Keratinocyte (primary cell): Measurements from ENCODE around the gene EPB41L2. TPM values are rescaled to one million over a fixed set of nuclear protein-coding genes. Genes with fewer than 3 reads are reported as not detected.

ENCODE experiments used
- DNase-seq: peaks from one replicate; pipeline ENCODE4 v3.0.0-alpha.2; 2011; ENCODE audit warnings: low read depth, missing footprints, low spot score
- FAIRE-seq: peaks from 2 replicates; lab custom pipeline; 2011; peaks lifted over from hg19 to GRCh38; lab: Jason Lieb, UNC
- H2AFZ ChIP-seq: 2 replicates; pipeline ENCODE4 v1.6.0; 2012; ENCODE audit warnings: low read length, control low read depth, inconsistent platforms; ENCODE audit not compliant: control insufficient read depth
- H3K27ac ChIP-seq: 2 replicates; pipeline ENCODE4 v1.5.1; 2011; ENCODE audit warnings: low read length; ENCODE audit not compliant: control insufficient read depth, insufficient read depth
- H3K27me3 ChIP-seq: 3 replicates; pipeline ENCODE4 v1.6.0; 2011; ENCODE audit warnings: low read length; ENCODE audit not compliant: control insufficient read depth, insufficient read depth; ENCODE audit errors: extremely low read depth
- H3K36me3 ChIP-seq, 2 experiments: 2 replicates in 1 of 2; 3 replicates in 1 of 2; pipeline ENCODE4 v1.5.1; 2011; ENCODE audit warnings: low read length in 2 of 2, mild to moderate bottlenecking in 1 of 2; ENCODE audit not compliant: control insufficient read depth in 2 of 2, insufficient read depth in 2 of 2; ENCODE audit errors: extremely low read depth in 1 of 2
- H3K4me1 ChIP-seq: 3 replicates; pipeline ENCODE4 v1.5.1; 2011; ENCODE audit warnings: low read length; ENCODE audit not compliant: control insufficient read depth, insufficient read depth; ENCODE audit errors: extremely low read depth
- H3K4me2 ChIP-seq: 3 replicates; pipeline ENCODE4 v1.6.0; 2011; ENCODE audit warnings: low read depth, low read length; ENCODE audit not compliant: control insufficient read depth, insufficient read depth; ENCODE audit errors: extremely low read depth
- H3K4me3 ChIP-seq, 3 experiments: fragments of 200-600 bp in 1 of 3; sonication (generic) in 1 of 3; 2 replicates in 2 of 3; 3 replicates in 1 of 3; pipeline ENCODE4 v1.5.1; 2011 to 2016; ENCODE audit warnings: low read length in 3 of 3, mild to moderate bottlenecking in 3 of 3, control low read depth in 2 of 3, inconsistent platforms in 1 of 3, low read depth in 1 of 3, mixed read lengths in 1 of 3, mixed run types in 1 of 3, moderate library complexity in 1 of 3; ENCODE audit not compliant: control insufficient read depth in 2 of 3, insufficient read depth in 2 of 3; ENCODE audit errors: extremely low read depth in 1 of 3
- H3K79me2 ChIP-seq: 2 replicates; pipeline ENCODE4 v1.6.0; 2012; ENCODE audit warnings: low read length; ENCODE audit not compliant: control insufficient read depth, insufficient read depth
- H3K9ac ChIP-seq: 3 replicates; pipeline ENCODE4 v1.6.0; 2011; ENCODE audit warnings: low read length; ENCODE audit not compliant: control insufficient read depth, insufficient read depth; ENCODE audit errors: extremely low read depth
- H3K9me1 ChIP-seq: 3 replicates; pipeline ENCODE4 v1.6.0; 2011; ENCODE audit warnings: low read length; ENCODE audit not compliant: control insufficient read depth, insufficient read depth; ENCODE audit errors: extremely low read depth
- H3K9me3 ChIP-seq: 2 replicates; pipeline ENCODE4 v1.5.1; 2012; ENCODE audit warnings: low read depth, low read length; ENCODE audit not compliant: control insufficient read depth
- H4K20me1 ChIP-seq: 3 replicates; pipeline ENCODE4 v1.6.0; 2011; ENCODE audit warnings: low read length; ENCODE audit not compliant: control insufficient read depth, insufficient read depth; ENCODE audit errors: extremely low read depth
- EZH2 ChIP-seq: IDR thresholded peaks from one replicate; pipeline ENCODE4 v1.6.1; 2012; ENCODE audit warnings: inconsistent platforms, mild to moderate bottlenecking, low read length, moderate library complexity
- dilution Hi-C: fragments of 300-500 bp; cut with MboI; formaldehyde crosslinking; loops from one replicate; pipeline ENCODE4 v1.7.0; 2020; ENCODE audit warnings: low sequenced_read_pairs; ENCODE audit not compliant: extremely low pct_ligation_motif_present
- polyA plus RNA-seq, 5 experiments: library from polyadenylated mRNA; depleted of rRNA in 3 of 5; stranded (reverse) in 3 of 5; stranded (forward) in 1 of 5; unstranded in 1 of 5; fragments of >200 nt; gene quantifications; 1 replicate in 1 of 5; 2 replicates in 3 of 5; 3 replicates in 1 of 5; pipeline versions ENCODE4 v1.2.1 to v1.2.3, GENCODE V29; 2011 to 2012; ENCODE audit warnings: missing spikeins in 2 of 5, low read depth in 1 of 5, low replicate concordance in 1 of 5
- TF ChIP-seq, protein P1 (sequence below), 3 experiments: IDR thresholded peaks in 1 of 3; conservative IDR thresholded peaks in 1 of 3; optimal IDR thresholded peaks in 1 of 3; 2 replicates in 2 of 3; 3 replicates in 1 of 3; pipeline versions ENCODE3 to v1.5.1; 2011; ENCODE audit warnings: low read length in 3 of 3, mild to moderate bottlenecking in 3 of 3, moderate library complexity in 2 of 3, control low read depth in 1 of 3, inconsistent platforms in 1 of 3; ENCODE audit not compliant: insufficient read depth in 2 of 3; ENCODE audit errors: extremely low read depth in 1 of 3

EPB41L2 gene
- polyA plus RNA-seq, 1 donor (not counting 4 experiments of a cell fraction or from before 2014, with no cell fraction given) = 22.0 TPM

DNA sequence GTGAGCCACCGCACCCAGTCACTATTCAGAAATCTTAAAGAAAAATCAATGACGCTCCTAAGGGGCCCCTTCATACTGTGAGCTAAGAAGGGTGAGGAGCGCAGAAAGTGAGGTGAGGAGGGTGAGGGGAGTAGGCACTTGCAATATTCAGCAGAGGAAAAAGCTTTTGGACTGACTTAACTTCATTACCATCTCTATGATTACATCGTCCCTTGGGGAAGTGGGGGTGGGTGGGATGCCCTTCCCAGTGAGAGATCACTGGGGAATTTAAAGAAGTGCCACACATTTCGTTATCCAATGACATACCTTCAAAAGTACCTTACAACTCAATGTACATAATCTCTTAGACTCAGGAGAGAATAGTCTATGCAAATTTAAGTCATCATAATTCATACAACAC is 189.3 kb downstream of the EPB41L2 start:
- Histone ChIP-seq H3K9ac (no peak overlapping the region), H3K36me3 (peaks cover 0 to 3% of the 10 kb centered on the region in 2 experiments), H4K20me1 (no peaks in the 10 kb centered on the region), H3K79me2 (no peaks in the 10 kb centered on the region), H3K27me3 (no peaks in the 10 kb centered on the region), H3K4me1 (no peaks in the 10 kb centered on the region), H3K9me1 (no peaks in the 10 kb centered on the region), H3K4me2 (no peak overlapping the region), H2AFZ (no peak overlapping the region), H3K9me3 (no peaks in the 10 kb centered on the region), H3K27ac (no peak overlapping the region), H3K4me3 (no peak overlapping the region)
- TF ChIP-seq EZH2 = no peak
- TF ChIP-seq, protein P1, sequence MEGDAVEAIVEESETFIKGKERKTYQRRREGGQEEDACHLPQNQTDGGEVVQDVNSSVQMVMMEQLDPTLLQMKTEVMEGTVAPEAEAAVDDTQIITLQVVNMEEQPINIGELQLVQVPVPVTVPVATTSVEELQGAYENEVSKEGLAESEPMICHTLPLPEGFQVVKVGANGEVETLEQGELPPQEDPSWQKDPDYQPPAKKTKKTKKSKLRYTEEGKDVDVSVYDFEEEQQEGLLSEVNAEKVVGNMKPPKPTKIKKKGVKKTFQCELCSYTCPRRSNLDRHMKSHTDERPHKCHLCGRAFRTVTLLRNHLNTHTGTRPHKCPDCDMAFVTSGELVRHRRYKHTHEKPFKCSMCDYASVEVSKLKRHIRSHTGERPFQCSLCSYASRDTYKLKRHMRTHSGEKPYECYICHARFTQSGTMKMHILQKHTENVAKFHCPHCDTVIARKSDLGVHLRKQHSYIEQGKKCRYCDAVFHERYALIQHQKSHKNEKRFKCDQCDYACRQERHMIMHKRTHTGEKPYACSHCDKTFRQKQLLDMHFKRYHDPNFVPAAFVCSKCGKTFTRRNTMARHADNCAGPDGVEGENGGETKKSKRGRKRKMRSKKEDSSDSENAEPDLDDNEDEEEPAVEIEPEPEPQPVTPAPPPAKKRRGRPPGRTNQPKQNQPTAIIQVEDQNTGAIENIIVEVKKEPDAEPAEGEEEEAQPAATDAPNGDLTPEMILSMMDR (optimal IDR thresholded peaks at IDR 0.05 in 1 of 3, IDR thresholded peaks at IDR 0.05 in 1 of 3, conservative IDR thresholded peaks at IDR 0.05 in 1 of 3; ENCODE audit: extremely low read depth in 1 of 3, insufficient read depth in 2 of 3, low read length in 3 of 3) = no peak
- no peak for FAIRE-seq
- no peak for DNase-seq
- dilution Hi-C loops = no loop called here

DNA sequence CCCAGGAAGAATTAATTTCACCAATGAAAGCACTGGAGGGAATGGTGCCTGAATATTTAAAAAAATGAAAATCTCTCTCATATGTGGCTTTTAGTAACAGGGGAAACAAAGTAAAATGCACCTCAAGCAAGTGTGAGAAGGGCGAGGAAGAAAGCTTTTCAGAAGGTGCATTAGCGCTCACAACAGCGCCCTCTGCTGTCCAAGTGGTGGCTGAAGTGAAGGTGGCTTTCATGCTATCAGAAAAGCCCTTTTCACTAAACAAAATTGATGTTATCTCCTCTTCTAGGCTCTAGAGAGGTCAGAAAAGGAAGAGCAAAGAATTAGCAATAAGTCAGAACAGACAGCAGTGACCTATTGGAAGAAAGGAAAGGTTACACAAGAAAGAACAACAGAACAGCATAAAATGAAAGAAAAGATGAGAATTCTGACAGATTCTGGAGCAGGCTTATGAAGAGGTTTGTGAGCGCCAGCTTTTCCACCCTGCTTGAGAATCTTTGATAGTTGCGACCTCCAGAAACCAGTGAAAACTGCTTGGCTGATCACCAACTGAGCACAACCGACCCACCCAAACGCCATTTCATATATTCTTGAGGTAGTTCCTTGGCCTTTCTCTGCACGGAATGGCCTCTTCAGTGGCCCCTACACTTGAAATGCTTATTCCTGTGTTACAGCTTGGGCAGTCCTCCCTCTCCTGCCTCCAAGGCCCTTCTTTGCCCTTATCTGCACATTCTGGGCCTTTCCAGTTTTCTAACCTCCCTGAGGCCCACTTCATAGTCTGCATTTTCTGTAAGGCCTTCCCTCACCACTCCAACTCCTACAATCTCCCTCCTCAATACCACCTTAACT is 190.6 kb downstream of the EPB41L2 start:
- Histone ChIP-seq H4K20me1 (no peaks in the 10 kb centered on the region), H3K27me3 (no peaks in the 10 kb centered on the region), H3K9me3 (no peaks in the 10 kb centered on the region), H3K4me2 (no peak overlapping the region), H3K36me3 (peaks cover 0 to 3% of the 10 kb centered on the region in 2 experiments), H2AFZ (no peak overlapping the region), H3K79me2 (no peaks in the 10 kb centered on the region), H3K9ac (no peak overlapping the region), H3K4me1 (no peaks in the 10 kb centered on the region), H3K27ac (no peak overlapping the region), H3K4me3 (no peak overlapping the region), H3K9me1 (no peaks in the 10 kb centered on the region)
- FAIRE-seq (peak; percentile 57), DNase-seq (no peak)
- TF ChIP-seq, protein P1 (optimal IDR thresholded peaks at IDR 0.05 in 1 of 3, IDR thresholded peaks at IDR 0.05 in 1 of 3, conservative IDR thresholded peaks at IDR 0.05 in 1 of 3; ENCODE audit: extremely low read depth in 1 of 3, insufficient read depth in 2 of 3, low read length in 3 of 3) = peak; percentile 88 to 93 (median 91)
- no peak for TF ChIP-seq EZH2
- dilution Hi-C loops = no loop called here
